HG03378 (cell line): ENCODE results near the gene LCN9.
"Not testable (repeated sequence)": the region's sequence is repeated elsewhere in the genome, so short reads cannot be mapped to it uniquely, and the experiment has no call there.

Experiments
- ATAC-seq: cut with Tn5 transposase; IDR thresholded peaks from one replicate; pipeline ENCODE4 v1.9.1; 2021; ENCODE audit warnings: mild to moderate bottlenecking, moderate library complexity; ENCODE audit not compliant: unreplicated experiment

Gene LCN9

DNA sequence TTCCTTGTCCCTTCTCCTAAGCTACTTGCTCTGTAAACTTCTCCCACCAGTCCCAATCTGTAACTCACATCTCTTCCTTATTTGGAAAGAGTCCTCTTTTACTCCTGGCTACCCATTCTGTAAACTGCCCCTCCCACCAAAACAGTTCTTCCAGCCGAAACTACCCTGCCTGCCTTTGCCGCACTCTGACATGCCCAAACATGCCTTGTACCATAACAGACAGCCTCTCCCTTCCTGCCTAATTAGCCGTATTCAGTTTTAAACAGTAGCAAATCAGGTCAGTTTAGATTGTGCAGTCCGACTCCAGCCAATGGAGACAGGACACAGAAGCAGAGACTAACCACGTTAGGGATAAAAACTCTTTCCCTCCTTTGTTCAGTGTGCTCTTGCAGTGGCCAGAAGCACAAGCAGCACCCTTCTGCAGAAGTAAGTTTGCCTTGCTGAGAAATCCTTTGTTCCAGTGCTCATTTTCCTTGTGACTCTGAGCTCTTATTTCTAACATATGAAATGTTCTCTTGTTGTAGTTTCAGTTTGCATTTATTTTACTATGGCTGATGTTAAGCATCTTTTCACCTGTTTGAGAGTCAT is 18.4 kb upstream of the LCN9 start:
- ATAC-seq, result no peak

DNA sequence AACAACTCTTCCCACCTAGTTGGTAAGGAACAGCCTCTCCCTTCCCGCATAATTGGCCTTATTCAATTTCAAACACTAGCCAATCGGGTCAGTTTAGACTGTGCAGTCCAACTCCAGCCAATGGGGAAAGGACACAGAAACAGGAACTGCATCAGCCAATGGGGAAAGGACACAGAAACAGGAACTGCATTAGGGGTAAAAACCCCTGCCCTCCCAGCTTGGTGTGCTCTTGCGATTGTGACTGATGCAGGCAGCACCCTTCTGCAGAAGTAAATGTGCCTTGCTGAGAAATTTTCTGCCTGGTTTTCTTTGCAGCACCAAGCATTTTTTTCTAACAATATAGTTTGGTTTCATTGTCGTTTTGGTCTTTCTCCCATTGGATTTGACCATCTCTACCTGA is 15.2 kb upstream of the LCN9 start:
- ATAC-seq, result no peak

DNA sequence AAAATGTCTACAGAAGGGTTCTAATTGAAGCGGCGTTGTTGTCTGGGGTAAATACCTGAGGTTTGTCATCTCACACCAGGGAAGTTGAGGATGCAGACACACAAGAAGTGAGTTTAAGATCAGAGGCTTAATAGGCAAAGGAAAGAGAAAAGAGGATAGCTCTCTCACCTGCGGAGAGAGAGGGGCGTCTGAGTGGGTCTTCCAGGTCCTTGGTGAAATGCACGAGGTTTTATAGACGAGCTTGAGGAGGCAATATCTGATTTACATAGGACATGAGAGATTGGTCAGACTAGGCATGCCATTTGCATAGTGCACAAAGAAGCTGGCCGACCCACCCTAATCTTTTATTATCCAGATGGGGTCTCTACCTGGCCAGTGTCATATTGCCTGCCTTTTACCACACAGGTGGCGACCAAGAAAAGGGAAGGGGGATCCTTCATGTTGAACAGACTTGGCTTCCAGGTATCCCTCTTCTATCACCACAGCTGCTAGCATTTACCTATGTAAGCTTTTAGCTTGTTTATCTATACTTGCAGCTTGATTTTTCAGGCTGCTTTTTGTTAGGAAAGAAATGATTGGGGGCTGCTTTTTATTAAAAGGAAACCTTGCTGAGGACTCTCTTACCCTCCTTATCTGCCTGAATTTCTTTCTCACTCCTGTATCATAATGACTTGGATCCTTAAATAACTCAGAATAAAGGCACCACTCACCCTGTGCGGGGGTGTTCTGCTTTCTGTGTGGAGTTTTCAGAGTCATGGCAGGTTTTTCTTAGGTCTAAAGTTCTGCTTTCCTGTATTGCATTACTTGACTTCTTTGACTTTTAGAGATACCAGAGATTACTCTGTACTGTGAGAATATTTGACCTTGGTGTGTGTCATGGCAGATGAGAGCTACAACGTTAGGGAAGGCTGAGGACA is 14.4 kb upstream of the LCN9 start:
- no peak for ATAC-seq

DNA sequence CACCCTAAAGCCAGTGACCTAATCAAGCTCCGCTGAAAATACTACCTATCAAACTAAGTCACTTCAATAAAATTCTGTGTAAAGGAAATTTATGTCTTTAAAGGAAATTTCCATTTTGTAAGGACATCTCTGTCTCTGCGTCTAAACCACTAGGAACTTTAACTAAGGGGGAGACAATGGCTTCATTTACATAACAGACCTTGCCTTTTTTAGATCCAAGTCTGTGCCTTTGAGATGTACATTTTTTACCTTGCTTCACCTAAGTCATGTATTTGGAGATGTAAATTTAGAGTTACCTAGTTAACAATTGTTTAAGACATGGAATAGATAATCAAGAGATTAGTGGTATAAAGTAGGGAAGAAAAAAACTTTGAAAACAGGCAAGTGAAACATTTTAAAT is 13.6 kb upstream of the LCN9 start:
- ATAC-seq, result no peak

DNA sequence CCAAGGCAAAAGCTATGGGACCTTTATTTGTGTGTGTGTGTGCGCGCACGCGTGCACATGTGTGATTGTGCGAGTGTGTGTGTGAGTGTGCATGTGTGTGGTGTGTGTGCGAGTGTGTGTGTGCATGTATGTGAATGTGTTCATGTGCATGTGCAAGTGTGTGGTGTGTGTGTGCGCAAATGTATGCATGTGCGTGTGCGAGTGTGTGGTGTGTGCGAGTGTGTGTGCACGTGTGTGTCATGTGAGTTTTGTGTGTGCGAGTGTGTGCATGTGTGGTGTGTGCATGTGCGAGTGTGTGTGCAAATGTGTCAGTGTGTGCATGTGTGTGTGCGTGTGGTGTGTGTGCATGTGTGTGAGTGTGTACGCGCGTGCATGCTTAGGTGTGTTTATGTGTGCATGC is 12.7 kb upstream of the LCN9 start:
- no peak for ATAC-seq

DNA sequence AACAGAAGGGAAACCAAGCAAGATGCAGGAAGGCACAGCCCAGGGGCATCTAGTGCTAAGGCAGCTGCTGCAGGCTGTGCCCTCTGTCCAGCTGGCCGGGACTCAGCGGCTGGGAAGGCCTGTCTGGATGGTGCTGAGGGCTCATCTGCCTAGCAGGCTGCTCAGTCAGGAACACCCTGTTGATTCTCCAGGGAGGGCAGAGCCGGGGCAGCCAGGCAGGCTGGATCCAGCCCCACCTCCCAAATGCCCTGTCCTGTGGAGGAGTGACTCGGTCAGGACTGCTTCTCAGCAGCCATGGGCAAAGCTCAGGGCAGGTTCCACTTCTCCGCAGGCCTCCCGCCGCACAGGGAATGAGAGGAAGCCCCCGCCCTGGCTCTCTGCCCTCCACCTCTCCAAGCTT is 7.8 kb upstream of the LCN9 start:
- no peak for ATAC-seq

DNA sequence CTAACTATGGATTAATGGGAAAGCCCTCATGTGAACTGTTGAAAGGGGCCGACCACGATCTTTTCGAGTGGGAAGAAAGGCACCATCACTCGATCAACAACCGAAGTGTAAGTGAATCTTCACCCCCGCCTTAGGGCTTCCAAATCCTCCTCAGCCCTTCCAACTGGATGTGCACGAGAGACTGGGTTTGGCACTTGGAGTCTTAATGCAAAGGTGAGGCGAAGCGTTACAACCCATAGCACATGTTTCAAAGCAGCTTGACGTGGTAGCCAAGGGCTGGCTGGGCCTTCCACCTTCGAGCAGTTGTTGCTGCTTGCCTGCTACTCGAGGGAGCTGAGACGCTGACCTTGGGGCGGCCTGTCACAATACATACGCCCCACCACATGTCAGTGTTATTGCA is 5.7 kb upstream of the LCN9 start:
- no peak for ATAC-seq

DNA sequence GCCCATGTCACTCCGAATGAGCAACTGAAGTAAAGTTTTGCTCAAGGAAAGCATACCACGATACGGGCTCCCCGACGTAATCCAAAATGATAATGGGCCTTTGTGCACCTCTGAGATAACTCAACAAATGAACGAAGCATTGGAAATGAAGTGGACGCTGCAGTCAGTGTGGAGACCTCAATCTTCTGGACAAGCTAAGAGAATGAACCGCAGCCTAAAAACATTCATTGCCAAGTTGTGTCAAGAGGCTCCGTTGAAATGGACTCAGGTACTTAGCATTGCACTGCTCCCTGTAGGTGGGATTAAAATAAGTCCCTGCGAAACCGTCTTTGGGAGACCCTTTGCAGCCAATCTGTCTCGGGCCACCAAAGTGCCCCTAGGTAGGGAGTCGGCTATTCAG is 3.9 kb upstream of the LCN9 start:
- ATAC-seq, result no peak

DNA sequence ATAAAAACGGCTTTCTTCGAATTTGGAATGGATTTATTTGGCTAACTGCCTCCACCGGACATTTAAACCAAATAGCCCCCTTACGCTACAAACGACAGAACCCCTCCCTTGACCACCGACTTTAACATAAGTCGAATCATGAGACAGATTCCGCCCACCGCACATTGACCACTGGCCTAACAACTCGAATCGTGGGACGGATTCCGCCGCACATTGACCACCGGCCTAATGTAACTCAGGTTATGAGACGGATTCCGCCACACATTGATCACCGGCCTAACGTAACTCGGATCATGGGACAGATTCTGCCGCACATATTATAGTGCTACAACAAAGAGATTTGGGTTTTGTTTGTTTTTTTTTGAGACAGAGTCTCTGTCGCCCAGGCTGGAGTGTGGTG is 2.7 kb upstream of the LCN9 start:
- no peak for ATAC-seq

DNA sequence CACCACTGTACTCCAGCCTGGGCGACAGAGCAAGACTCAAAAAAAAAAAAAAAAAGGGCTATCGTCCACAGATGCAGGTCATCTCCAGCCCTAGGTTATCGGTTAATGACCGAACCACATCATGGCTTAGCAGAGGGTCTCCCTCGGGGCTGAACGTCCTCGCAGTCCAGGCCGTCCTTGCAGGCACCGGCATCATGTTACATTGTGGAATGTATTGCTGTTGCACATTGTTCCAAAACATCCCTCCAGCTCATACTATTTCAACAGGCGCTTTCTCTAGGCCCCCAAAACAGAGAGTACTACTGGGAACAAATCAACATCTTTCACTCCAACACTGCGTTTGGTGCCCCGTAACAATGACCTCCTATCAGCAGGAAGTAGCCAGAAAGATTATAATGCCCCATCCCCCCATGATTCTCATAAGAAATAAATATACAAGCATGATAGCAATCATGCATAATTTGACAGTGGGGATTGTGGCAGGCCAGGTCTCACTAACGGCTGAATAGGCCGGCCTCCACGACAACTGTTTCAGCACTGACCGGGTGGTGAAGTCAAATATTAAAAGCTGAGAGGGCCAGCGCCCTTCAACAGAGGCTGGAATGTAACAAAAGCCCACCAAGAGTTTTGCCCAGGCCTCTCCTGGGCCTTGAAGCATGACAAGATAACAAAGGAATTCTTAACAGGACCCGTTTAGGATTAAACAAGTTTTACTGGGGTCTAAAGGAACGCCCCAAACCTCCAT is 1.1 kb upstream of the LCN9 start:
- ATAC-seq, result no peak

DNA sequence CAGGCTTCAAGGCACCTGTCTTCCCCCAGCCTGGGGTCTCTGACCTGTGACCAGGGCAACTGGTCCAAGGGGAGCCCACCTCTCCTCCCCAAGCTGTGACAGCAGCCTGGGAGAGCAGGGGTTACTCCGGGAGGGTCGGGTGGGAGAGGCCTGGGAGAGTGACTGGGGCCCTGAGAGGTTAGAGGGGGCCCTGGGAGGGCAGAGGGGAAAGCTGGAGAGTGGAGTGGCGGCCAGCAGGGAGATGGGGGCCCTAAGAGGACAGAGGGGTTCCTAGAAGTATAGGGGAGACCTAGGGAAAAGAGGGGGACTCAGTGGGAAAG is 302 bp downstream of the LCN9 start:
- no peak for ATAC-seq

DNA sequence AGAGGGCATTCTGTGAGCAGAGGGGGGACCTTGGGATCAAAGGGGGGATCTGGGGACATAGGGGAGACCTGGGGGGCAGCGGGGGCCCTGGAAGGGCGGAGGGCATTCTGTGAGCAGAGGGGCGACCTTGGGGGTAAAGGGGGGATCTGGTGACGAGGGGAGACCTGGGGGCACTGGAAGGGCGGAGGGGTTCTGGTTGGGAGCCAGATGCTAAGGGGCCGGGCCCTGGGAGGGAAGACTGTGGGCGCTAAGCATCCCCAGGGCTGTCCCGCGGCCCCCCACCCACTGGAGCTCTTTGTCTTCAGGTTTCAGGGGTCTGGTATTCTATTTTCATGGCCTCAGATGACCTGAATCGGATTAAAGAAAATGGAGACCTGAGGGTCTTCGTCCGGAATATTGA is 748 bp downstream of the LCN9 start:
- no peak for ATAC-seq

DNA sequence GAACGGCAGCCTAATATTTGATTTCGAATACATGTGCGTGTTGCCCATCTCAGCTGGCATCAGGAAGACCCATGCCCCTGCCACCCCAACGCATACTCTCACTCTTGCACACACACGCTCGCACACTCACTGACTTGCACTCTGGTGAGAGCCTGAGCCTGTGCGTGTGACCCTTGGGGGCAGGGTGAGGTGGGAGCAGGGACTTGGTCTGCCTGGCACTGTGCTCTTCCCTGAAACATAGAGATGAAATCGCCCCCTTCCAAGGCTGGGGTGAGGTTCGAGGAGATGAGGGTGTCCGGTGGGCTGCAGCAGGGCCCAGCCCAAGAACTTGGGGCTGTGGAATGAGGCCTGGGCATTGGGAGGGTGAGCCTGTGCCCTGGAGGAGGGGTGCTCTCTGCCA is 1.2 kb downstream of the LCN9 start:
- no peak for ATAC-seq

DNA sequence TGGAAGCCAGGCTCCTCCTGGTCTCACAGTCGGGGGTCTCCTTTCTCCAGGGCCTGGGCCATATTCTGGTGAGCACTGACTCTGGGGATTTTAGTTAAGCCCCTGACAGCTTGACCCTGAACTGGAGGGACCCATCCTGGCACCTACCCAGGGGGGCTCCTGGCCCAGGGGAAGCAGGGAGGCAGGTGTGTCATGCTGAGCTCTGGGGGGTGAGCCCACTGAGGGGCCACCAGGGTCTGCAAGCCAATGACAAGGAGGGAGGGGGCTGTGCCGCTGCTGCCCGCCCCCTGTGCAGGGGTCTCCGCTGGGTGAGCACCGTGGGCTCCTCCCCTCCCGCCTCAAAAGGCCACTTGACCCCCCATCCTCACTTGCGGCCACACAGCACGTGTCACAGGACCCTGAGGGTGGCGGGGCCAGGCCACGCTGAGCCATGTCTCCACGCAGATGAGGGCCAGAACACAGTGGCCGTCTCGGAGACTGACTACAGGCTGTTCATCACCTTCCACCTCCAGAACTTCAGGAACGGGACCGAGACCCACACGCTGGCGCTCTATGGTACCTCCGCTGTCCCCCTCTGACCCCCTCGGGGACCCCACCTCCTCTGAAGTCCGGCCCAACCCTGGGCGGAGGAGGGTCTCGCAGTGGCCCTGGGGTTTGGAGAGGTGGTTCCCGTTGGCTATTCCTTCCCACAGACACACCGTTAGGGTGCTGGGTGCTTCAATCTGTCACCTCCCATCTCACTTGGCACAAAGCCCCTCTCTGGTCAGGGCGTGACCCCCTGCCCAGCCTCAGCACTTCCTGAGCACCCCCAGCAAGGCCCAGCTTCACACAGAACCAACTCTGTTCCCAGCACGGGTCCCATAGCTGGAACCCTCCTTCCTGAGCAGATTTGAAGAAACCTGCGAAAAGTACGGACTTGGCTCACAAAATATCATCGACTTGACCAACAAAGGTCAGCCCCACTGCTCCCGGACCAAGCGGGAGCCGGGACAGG is 2.0 kb downstream of the LCN9 start:
- ATAC-seq, result no peak

DNA sequence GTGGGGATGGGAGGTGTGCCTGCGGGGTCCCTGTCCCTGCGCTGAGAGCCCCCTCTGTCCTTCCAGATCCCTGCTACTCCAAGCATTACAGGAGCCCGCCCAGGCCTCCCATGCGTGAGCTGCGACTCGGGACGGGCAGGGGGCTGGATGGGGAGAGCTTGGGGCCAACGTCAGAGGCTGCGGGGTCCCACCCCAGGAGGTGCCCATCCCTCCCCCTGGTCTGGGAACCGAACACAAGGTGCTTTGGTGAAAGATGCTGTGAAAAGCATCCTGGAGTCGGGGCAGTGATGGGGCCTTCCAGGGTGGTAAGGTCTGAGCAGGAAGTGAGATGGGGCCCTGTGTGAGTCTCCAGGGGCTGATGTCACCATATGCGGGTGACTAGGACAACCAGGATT is 2.7 kb downstream of the LCN9 start:
- no peak for ATAC-seq

DNA sequence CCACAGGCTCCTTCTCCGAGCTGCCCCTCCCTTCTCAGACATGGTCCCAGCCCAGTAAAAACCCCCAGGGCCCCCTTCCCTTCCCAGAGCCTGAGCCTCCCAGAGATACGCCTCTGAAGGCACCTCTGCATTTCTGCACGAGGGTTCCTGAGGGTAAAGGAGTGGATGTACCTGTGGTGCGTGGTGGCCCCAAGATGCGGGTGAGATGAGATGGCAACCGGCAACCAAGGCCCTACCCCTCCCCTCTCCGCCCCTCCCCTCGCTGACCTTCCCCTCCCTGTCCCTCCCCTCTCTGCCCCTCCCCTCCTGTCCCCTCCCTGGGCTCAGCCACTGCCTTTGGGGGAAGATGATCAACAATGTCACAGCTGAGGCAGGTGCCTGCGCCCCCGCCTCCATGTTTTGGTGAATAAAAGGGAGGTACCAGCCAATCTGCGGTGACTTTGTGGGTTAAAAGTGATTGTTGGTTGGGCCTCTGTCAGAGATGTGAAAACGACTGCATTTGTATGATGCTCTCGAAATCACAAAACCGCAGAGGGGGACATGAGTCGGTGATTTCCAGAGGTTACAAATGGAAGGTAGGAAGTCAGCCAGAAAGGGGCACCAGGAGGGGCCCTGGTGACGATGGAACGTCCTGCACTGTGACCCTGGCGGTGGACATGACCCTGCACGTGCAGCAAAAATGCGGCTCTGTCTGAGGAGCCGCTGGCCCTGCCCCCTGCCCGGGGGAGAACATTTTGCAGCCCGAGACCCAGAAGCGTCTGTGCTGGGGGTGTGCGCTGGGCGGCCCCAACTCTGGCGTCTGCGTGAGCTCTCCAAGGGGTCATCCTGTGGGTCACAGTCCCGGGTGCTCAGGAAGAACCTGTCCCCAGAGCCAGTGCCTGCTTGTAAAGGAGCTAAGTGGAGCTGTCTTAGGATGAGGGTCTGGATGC is 3.7 kb downstream of the LCN9 start:
- ATAC-seq, result no peak

DNA sequence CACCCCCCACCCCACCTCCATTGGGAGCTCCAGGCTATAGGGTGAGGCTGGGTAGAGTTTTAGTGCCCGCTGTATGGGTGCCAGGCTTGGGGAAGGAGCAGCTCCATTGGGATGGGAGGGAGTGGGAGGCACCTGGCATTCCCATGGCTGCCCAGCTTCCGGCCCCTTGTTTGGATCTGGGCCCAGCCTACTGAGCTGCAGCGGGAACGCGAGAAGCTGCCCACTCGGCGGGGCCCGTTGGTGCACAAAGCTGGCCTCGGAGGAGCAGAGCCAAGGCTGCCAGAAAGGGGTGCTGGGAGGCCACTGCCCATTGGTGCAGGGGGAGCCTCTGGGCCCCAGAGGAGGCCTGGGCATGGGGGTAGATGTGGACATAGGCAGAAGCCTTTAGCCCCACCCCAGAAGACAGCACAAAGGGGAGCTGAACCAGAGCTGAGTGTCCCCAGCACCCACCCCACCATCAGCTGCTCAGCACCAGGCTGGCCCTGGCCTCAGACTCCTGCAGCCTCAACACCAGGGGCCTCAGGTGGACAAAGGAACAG is 4.4 kb downstream of the LCN9 start:
- ATAC-seq, result no peak

DNA sequence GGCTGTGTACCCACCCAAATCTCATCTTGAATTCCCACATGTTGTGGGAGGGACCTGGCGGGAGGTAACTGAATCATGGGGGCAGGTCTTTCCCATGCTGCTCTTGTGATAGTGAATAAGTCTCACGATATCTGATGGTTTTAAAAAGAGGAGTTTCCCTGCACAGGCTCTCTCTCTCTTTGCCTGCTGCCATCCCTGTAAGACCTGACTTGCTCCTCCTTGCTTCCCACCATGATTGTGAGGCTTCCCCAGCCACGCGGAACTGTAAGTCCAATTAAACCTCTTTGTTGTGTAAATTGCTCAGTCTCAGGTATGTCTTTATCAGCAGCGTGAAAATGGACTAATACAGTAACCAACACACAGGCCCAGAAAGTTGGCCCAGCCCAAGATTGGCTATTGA is 5.9 kb downstream of the LCN9 start:
- not testable (repeated sequence) for ATAC-seq

DNA sequence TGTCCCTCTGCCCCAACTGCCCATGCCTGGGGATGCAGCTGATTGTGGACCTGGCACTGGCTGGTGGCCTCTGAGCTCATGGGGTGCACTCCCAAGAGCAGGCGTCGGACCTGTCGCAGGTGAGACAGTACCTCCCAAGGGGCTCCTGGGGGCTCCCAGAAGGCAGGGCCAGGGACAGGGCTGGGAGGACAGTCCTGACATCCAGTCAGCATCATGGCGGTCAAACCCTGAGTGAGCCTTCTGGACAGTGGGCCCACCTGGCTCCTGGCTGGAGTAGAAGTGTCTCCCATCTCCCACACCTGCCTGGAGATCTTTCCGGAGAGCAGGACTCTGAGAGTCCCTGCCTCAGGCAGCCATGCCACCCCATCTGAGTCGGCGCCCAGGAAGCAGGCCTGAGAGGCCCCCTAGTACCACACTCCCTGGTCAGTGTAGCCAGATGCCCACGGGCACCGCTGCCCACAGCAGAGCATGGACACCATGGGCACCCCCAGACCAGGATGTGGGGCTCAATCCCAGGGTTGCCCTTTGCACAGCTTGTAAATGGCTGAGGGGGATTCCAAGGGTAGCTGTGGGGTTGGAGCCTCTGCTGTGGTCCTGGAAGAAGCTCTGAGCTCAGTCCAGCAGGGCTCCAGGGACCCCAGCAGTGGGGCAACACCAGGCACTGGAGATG is 6.6 kb downstream of the LCN9 start:
- no peak for ATAC-seq
